Ovary (tissue), 9 donors: ENCODE data around the gene PRDM16. TPM values are rescaled to one million over a fixed set of nuclear protein-coding genes. Genes with fewer than 3 reads are reported as not detected.

Source experiments
- DNase-seq, 5 donors: peaks; one replicate each; pipeline ENCODE4 v3.0.0-alpha.2; 2019 to 2020
- H3K27ac ChIP-seq, 2 donors: fragments of 200-600 bp; one replicate each; pipeline versions ENCODE4 v1.5.1 to v1.8.0; 2019 to 2022
- H3K27me3 ChIP-seq: fragments of 200-600 bp; one replicate; pipeline ENCODE4 v1.8.0; 2022
- H3K36me3 ChIP-seq: fragments of 200-600 bp; sonication (generic); one replicate; pipeline ENCODE4 v1.5.1; 2019
- H3K4me1 ChIP-seq: one replicate; pipeline ENCODE4 v1.8.1; 2013; ENCODE audit warnings: mild to moderate bottlenecking, moderate library complexity; ENCODE audit not compliant: insufficient read depth
- H3K4me3 ChIP-seq: fragments of 200-600 bp; sonication (generic); one replicate; pipeline ENCODE4 v1.5.1; 2017
- H3K9me3 ChIP-seq, 2 donors: fragments of 200-600 bp in 1 of 2; sonication (generic) in 1 of 2; one replicate each; pipeline versions ENCODE4 v1.5.1 to v1.8.1; 2013 to 2019; ENCODE audit warnings: mild to moderate bottlenecking in 1 of 2, moderate library complexity in 1 of 2
- CTCF ChIP-seq, 3 donors: fragments of 450-650 bp in 2 of 3; fragments of 200-600 bp in 1 of 3; IDR thresholded peaks; one replicate each; pipeline versions ENCODE4 v1.5.1 to v1.8.0; 2016 to 2022; ENCODE audit warnings: antibody characterized with exemption in 3 of 3, mild to moderate bottlenecking in 1 of 3
- EP300 ChIP-seq: sonication (generic); formaldehyde crosslinking; IDR thresholded peaks from one replicate; pipeline ENCODE4 v1.6.1; 2017; ENCODE audit warnings: antibody characterized with exemption
- POLR2A ChIP-seq: fragments of 450-650 bp; IDR thresholded peaks from one replicate; pipeline ENCODE4 v1.6.1; 2017; ENCODE audit warnings: antibody characterized with exemption, mild to moderate bottlenecking, moderate library complexity
- WGBS, 3 donors: extraction: QIAGEN DNeasy Blood & Tissue Kit in 1 of 3; methylation state at CpG; one replicate each; pipeline versions ENCODE4 v1.1.5 to v1.1.7; 2013 to 2017; 5-methylcytosine and 5-hydroxymethylcytosine counted together
- intact Hi-C, 4 donors: fragments of 100-400 bp; cut with DNase I; formaldehyde crosslinking; loops; one replicate each; pipeline versions ENCODE4 v1.11.0 to v1.15.1; 2022 to 2023
- polyA plus RNA-seq, 2 donors: library from polyadenylated mRNA; stranded (reverse); fragments of 200-250 nt in 1 of 2; fragments of 350-450 nt in 1 of 2; fragmentation: Illumina TruSeq in 1 of 2; extraction: RNeasy Lipid Tissue Mini Kit (QIAGEN cat#74804) in 1 of 2; gene quantifications; one replicate each; pipeline ENCODE4 v1.2.3, GENCODE V29; 2013 to 2014
- total RNA-seq, 7 donors: library from RNA; depleted of rRNA in 2 of 7; stranded (reverse); fragments of >200 nt in 2 of 7; fragmentation: NEBNext Ultra II Directional in 3 of 7; extraction: Animal tissue kit (Norgen Biotek cat#: 25700) in 3 of 7; gene quantifications; one replicate each; pipeline versions ENCODE4 v1.1.0 to v1.2.4, GENCODE V29; 2016 to 2023
- donor health status: DM: no; HTN: no; CAD: no; lungs with moderate emphysema.
- donor health status: DM: no; HTN: no; CAD: no.
- donor health status: Bipolar disorder and iron deficiency.
- donor health status: DM: yes; HTN: yes; CAD: no.
- donor health status: DM: no; HTN: no; CAD: no.
- donor health status: DM: yes; HTN: yes; CAD: no.

The PRDM16 gene
- total and polyA plus RNA-seq, 9 donors, result 1.1 to 17.3 (median 3.9) TPM

GRCh38 chr1:3262681-3263286 is 193.8 kb downstream of the PRDM16 start:
- Histone ChIP-seq H3K9me3 (no peaks in the 10 kb centered on the region), H3K4me3 (no peak overlapping the region), H3K27me3 (no peaks in the 10 kb centered on the region), H3K36me3 (no peaks in the 10 kb centered on the region), H3K4me1 (peaks cover 2% of the 10 kb centered on the region), H3K27ac (no peak overlapping the region)
- TF ChIP-seq EP300 (no peak), CTCF (IDR thresholded peaks at IDR 0.05) (no peak), POLR2A (no peak)
- no peak for DNase-seq
- intact Hi-C loops, result no loop called here
- WGBS, 3 donors, result 84 to 86% (median 85%) methylated on average over 26 of the region's 26 CpGs

GRCh38 chr1:3263790-3264189 is 194.8 kb downstream of the PRDM16 start:
- Histone ChIP-seq H3K4me1 (peaks cover 2% of the 10 kb centered on the region), H3K4me3 (no peak overlapping the region), H3K27ac (no peak overlapping the region), H3K9me3 (no peaks in the 10 kb centered on the region), H3K36me3 (no peaks in the 10 kb centered on the region), H3K27me3 (no peaks in the 10 kb centered on the region)
- intact Hi-C loops, result no loop called here
- TF ChIP-seq EP300 (no peak), POLR2A (no peak), CTCF (IDR thresholded peaks at IDR 0.05) (no peak)
- 77 to 84% (median 82%) methylated on average over 10 of the region's 10 CpGs for WGBS, 3 donors
- DNase-seq, result no peak

GRCh38 chr1:3264456-3264855 is 195.5 kb downstream of the PRDM16 start:
- Histone ChIP-seq H3K27me3 (no peaks in the 10 kb centered on the region), H3K4me3 (no peak overlapping the region), H3K36me3 (no peaks in the 10 kb centered on the region), H3K4me1 (no peaks in the 10 kb centered on the region), H3K27ac (no peak overlapping the region), H3K9me3 (no peaks in the 10 kb centered on the region)
- DNase-seq, result no peak
- intact Hi-C loops, result no loop called here
- TF ChIP-seq CTCF (IDR thresholded peaks at IDR 0.05), result no peak
- no peak for TF ChIP-seq EP300
- TF ChIP-seq POLR2A, result no peak
- 60 to 70% (median 69%) methylated on average over 10 of the region's 10 CpGs for WGBS, 3 donors

- Histone ChIP-seq H3K4me1 (no peaks in the 10 kb centered on the region), H3K4me3 (no peak overlapping the region), H3K9me3 (no peaks in the 10 kb centered on the region), H3K27ac (no peak overlapping the region), H3K36me3 (no peaks in the 10 kb centered on the region), H3K27me3 (no peaks in the 10 kb centered on the region)
- no peak for DNase-seq
- intact Hi-C loops, result no loop called here
- no peak for TF ChIP-seq EP300
- WGBS, 3 donors, result 49 to 56% (median 56%) methylated on average over 52 to 53 of the region's 53 CpGs
These were observed 197.1 kb downstream of the PRDM16 start for GRCh38 chr1:3265835-3266805.
